Smooth muscle cell of the umbilical artery (primary cell): Measurements from ENCODE around the gene REXO2. TPM values are rescaled to one million over a fixed set of nuclear protein-coding genes. Genes with fewer than 3 reads are reported as not detected.

Experiments used
- total RNA-seq: library from RNA; depleted of rRNA; stranded (reverse); fragments of >200 nt; gene quantifications from 2 replicates; pipeline ENCODE4 v1.2.3, GENCODE V29; 2014

REXO2 gene
- 213 and 303 TPM in 2 replicates for total RNA-seq

DNA sequence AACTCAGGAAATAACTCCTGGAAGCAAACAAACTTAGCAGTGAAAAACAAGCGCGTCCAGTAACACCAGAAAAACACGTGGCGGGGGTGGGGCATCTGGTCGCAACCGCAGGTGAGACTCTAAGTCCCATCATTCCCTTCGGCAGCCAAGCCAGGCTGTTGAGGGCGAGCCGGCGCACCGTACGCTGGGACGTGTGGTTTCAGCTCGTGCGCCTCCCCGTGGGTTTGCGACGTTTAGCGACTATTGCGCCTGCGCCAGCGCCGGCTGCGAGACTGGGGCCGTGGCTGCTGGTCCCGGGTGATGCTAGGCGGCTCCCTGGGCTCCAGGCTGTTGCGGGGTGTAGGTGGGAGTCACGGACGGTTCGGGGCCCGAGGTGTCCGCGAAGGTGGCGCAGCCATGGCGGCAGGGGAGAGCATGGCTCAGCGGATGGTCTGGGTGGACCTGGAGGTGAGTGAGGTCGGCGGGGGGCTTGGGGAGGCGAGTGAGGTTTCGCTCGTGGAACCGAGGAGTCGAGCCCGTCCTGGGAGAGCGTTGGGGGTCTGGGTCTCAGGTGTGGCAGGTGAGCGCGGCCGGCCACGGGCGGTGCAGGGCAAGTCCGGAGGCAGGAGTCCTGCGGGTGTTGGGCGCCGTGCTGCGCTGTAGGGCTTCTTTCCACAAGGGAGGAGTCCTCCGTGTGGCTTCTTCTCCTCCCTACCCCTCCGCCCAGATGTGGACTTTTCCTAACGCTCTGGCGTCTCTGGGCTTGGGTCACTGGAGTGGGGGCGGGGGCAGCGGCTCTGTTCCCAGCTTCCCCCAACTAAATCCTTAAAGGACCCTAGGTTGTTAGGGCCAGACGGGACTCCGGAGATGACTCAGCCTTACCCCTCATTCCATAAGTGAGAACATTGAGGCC, at the start of gene REXO2:
TSS of gene REXO2 (plus strand) at position 239 of the 892 bp plus-strand sequence. CDS start at position 301, 62 bp downstream.

DNA sequence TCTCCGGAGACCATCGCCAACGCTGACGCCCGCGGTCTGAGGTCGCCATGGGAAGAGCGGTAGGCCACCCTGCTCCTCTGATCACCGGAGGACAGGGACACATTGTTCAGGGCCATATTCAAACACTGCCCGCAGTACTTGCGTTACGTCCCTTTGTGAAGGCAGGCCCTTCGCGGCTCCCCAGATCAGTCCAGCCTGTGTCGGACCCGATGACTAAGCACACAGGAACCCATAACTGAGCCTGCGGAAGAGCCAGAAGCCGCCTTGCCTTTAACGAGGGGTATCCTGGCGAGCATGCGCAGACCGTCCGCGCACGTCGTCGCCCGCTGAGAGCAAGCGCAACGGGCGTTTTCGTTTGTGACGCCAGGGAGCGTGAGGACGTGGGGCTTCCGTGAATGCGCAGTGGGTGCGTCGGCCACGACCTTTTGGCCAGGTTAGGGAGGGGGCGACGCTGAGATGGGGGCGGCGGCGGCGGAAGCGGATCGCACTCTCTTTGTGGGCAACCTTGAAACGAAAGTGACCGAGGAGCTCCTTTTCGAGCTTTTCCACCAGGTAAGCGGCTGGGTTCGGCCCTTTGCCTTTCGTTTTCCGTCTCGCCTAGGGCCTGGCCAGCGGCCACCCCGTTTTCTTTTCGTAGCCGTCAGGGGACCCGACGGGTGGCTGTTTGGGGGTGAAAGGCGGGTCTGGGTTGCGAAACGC, 38.9 kb upstream of the REXO2 start, which contains the start of the genes C11orf71 and RBM7:
TSS of gene C11orf71 (minus strand) at position 296 of the 699 bp plus-strand sequence. CDS start at position 116, 180 bp downstream.
TSS of gene RBM7 (plus strand) at position 451 of the 699 bp plus-strand sequence. CDS start at position 457, 6 bp downstream.

Other genes with a start within 250 kb of the REXO2 start
- 315 and 919 TPM in 2 replicates for gene NNMT, start 143.1 kb upstream of the REXO2 start, total RNA-seq
- 2.3 and 3.9 TPM in 2 replicates for gene C11orf71, start 39.0 kb upstream of the REXO2 start, total RNA-seq
- 44.5 and 59.6 TPM in 2 replicates for gene RBM7, start 38.8 kb upstream of the REXO2 start, total RNA-seq
- not detected in 2 replicates for gene NXPE1, start 120.4 kb downstream of the REXO2 start, total RNA-seq
- not detected in 2 replicates for gene NXPE4, start 156.3 kb downstream of the REXO2 start, total RNA-seq
- 0.09 and 0.30 TPM in 2 replicates for gene NXPE2, start 239.1 kb downstream of the REXO2 start, total RNA-seq